Neural progenitor cell (in vitro differentiated cells): ENCODE data around the gene ADAMTS6. TPM values are rescaled to one million over a fixed set of nuclear protein-coding genes. Genes with fewer than 3 reads are reported as not detected.

Source experiments
- DNase-seq: peaks from one replicate; pipeline ENCODE4 v3.0.0-alpha.2; 2016; ENCODE audit warnings: low spot score
- H2AFZ ChIP-seq: fragments of 200-600 bp; sonication (generic); replicated peaks from 2 replicates; pipeline ENCODE4 v1.6.1; 2016; ENCODE audit warnings: antibody characterized with exemption
- H3F3A ChIP-seq: fragments of 200-600 bp; sonication (generic); 2 replicates; pipeline ENCODE4 v1.6.1; 2016; ENCODE audit warnings: antibody characterized with exemption, low read depth
- H3K27ac ChIP-seq: fragments of 200-600 bp; sonication (generic); 2 replicates; pipeline ENCODE4 v1.5.1; 2016; ENCODE audit warnings: mild to moderate bottlenecking
- H3K27me3 ChIP-seq: fragments of 200-600 bp; sonication (generic); 2 replicates; pipeline ENCODE4 v1.6.1; 2016; ENCODE audit warnings: mild to moderate bottlenecking, moderate library complexity
- H3K36me3 ChIP-seq: fragments of 200-600 bp; sonication (generic); 2 replicates; pipeline ENCODE4 v1.5.1; 2016
- H3K4me1 ChIP-seq: fragments of 200-600 bp; sonication (generic); 2 replicates; pipeline ENCODE4 v1.6.1; 2016; ENCODE audit warnings: mixed run types
- H3K4me2 ChIP-seq: fragments of 200-600 bp; sonication (generic); 2 replicates; pipeline ENCODE4 v1.6.1; 2016
- H3K4me3 ChIP-seq: fragments of 200-600 bp; sonication (generic); 2 replicates; pipeline ENCODE4 v1.5.1; 2016
- H3K79me2 ChIP-seq: fragments of 200-600 bp; sonication (generic); 2 replicates; pipeline ENCODE4 v1.6.1; 2016; ENCODE audit warnings: low read depth
- H3K9ac ChIP-seq: fragments of 200-600 bp; sonication (generic); 2 replicates; pipeline ENCODE4 v1.6.1; 2016
- H3K9me3 ChIP-seq: fragments of 200-600 bp; sonication (generic); 2 replicates; pipeline ENCODE4 v1.5.1; 2016; ENCODE audit warnings: low read depth
- H4K20me1 ChIP-seq: fragments of 200-600 bp; sonication (generic); 2 replicates; pipeline ENCODE4 v1.6.1; 2016; ENCODE audit warnings: low read depth
- H3K27ac Mint-ChIP-seq: 3 replicates; pipeline ENCODE4 v1.8.0; 2021; ENCODE audit warnings: mixed read lengths
- H3K27me3 Mint-ChIP-seq: 2 replicates; pipeline ENCODE4 v1.8.0; 2022; ENCODE audit warnings: low read depth, mild to moderate bottlenecking, inconsistent platforms, moderate library complexity, mixed read lengths; ENCODE audit not compliant: insufficient read depth
- H3K36me3 Mint-ChIP-seq: 3 replicates; pipeline ENCODE4 v1.8.0; 2021; ENCODE audit warnings: mixed read lengths
- H3K4me1 Mint-ChIP-seq: 3 replicates; pipeline ENCODE4 v1.8.0; 2021; ENCODE audit warnings: mixed read lengths
- H3K4me3 Mint-ChIP-seq: 3 replicates; pipeline ENCODE4 v1.8.0; 2021; ENCODE audit warnings: mild to moderate bottlenecking, moderate library complexity, mixed read lengths
- H3K9me3 Mint-ChIP-seq: 3 replicates; pipeline ENCODE4 v1.8.0; 2020; ENCODE audit warnings: mixed read lengths
- CTCF ChIP-seq: fragments of 200-600 bp; sonication (generic); IDR thresholded peaks from 2 replicates; pipeline ENCODE4 v1.5.1; 2017; ENCODE audit warnings: antibody characterized with exemption, mild to moderate bottlenecking
- EZH2 ChIP-seq: fragments of 200-600 bp; sonication (generic); IDR thresholded peaks from 2 replicates; pipeline ENCODE4 v1.6.1; 2017; ENCODE audit warnings: antibody characterized with exemption, mild to moderate bottlenecking, moderate library complexity
- EZH2phosphoT487 ChIP-seq: fragments of 200-600 bp; sonication (generic); IDR thresholded peaks from 2 replicates; pipeline ENCODE4 v1.6.1; 2017; ENCODE audit warnings: antibody characterized with exemption
- total RNA-seq: library from RNA; depleted of rRNA; stranded (reverse); fragments of >200 nt; gene quantifications from 2 replicates; pipeline ENCODE4 v1.2.3, GENCODE V29; 2015; ENCODE audit warnings: low replicate concordance

ADAMTS6 gene
- 7.1 and 14.3 TPM in 2 replicates for total RNA-seq

GRCh38 chr5:65481635-65482295 is at the start of gene ADAMTS6:
TSS of gene ADAMTS6 (minus strand) at chr5:65481920. CDS start at chr5:65473673, 8,247 bp downstream.
- DNase-seq, result peak; percentile 86
- Histone ChIP-seq H3K4me2 (peak within 1 kb of the TSS; percentile 97), H3K27ac (peak within 1 kb of the TSS; percentile 32), H4K20me1 (no peaks in the 10 kb centered on the region), H3K79me2 (no peaks in the 10 kb centered on the region), H3K4me3 (peak within 1 kb of the TSS; percentile 59), H3K36me3 (no peaks in the 10 kb centered on the region), H3F3A (peaks cover 22% of the 10 kb centered on the region), H3K9ac (peak within 1 kb of the TSS; percentile 39), H3K4me1 (peaks cover 32% of the 10 kb centered on the region), H3K9me3 (no peaks in the 10 kb centered on the region), H3K27me3 (peaks cover 12% of the 10 kb centered on the region), H2AFZ (peak within 1 kb of the TSS; percentile 88)
- H3K27me3 Mint-ChIP-seq, result peaks cover 4% of the 10 kb centered on the region
- H3K4me1 Mint-ChIP-seq, result peaks cover 18% of the 10 kb centered on the region
- H3K27ac Mint-ChIP-seq, result peak within 1 kb of the TSS; percentile 94
- no peaks in the 10 kb centered on the region for H3K9me3 Mint-ChIP-seq
- TF ChIP-seq EZH2 (no peak), EZH2phosphoT487 (no peak), CTCF (no peak)
- peaks cover 2% of the 10 kb centered on the region for H3K36me3 Mint-ChIP-seq
- H3K4me3 Mint-ChIP-seq, result no peak within 1 kb of the TSS

GRCh38 chr5:65530904-65531303 is 49.2 kb upstream of the ADAMTS6 start:
- Histone ChIP-seq H3K36me3 (no peaks in the 10 kb centered on the region), H3F3A (no peaks in the 10 kb centered on the region), H3K9me3 (no peaks in the 10 kb centered on the region), H3K79me2 (no peaks in the 10 kb centered on the region), H3K4me2 (no peak overlapping the region), H3K9ac (no peak overlapping the region), H3K27me3 (no peaks in the 10 kb centered on the region), H3K4me3 (no peak overlapping the region), H2AFZ (no peak overlapping the region), H3K27ac (no peak overlapping the region), H4K20me1 (no peaks in the 10 kb centered on the region), H3K4me1 (no peaks in the 10 kb centered on the region)
- Mint-ChIP-seq H3K36me3 (peaks cover 3% of the 10 kb centered on the region), H3K27ac (no peak overlapping the region), H3K27me3 (no peaks in the 10 kb centered on the region), H3K4me1 (no peaks in the 10 kb centered on the region), H3K9me3 (no peaks in the 10 kb centered on the region), H3K4me3 (no peak overlapping the region)
- TF ChIP-seq CTCF (no peak), EZH2 (no peak), EZH2phosphoT487 (no peak)
- DNase-seq, result no peak

GRCh38 chr5:65525726-65526125 is 44.0 kb upstream of the ADAMTS6 start:
- Mint-ChIP-seq H3K4me3 (no peak overlapping the region), H3K27ac (no peak overlapping the region), H3K4me1 (no peaks in the 10 kb centered on the region), H3K9me3 (no peaks in the 10 kb centered on the region), H3K27me3 (peaks cover 3% of the 10 kb centered on the region), H3K36me3 (peaks cover 3% of the 10 kb centered on the region)
- Histone ChIP-seq H3K27me3 (no peaks in the 10 kb centered on the region), H3K9ac (no peak overlapping the region), H3K4me3 (no peak overlapping the region), H3K27ac (no peak overlapping the region), H2AFZ (no peak overlapping the region), H3K4me1 (no peaks in the 10 kb centered on the region), H3K79me2 (no peaks in the 10 kb centered on the region), H4K20me1 (no peaks in the 10 kb centered on the region), H3K4me2 (no peak overlapping the region), H3F3A (no peaks in the 10 kb centered on the region), H3K9me3 (no peaks in the 10 kb centered on the region), H3K36me3 (peaks cover 3% of the 10 kb centered on the region)
- TF ChIP-seq EZH2phosphoT487, result no peak
- no peak for TF ChIP-seq EZH2
- no peak for TF ChIP-seq CTCF
- no peak for DNase-seq
